ENCODE measurements around the gene PBRM1.

Gene PBRM1

DNA sequence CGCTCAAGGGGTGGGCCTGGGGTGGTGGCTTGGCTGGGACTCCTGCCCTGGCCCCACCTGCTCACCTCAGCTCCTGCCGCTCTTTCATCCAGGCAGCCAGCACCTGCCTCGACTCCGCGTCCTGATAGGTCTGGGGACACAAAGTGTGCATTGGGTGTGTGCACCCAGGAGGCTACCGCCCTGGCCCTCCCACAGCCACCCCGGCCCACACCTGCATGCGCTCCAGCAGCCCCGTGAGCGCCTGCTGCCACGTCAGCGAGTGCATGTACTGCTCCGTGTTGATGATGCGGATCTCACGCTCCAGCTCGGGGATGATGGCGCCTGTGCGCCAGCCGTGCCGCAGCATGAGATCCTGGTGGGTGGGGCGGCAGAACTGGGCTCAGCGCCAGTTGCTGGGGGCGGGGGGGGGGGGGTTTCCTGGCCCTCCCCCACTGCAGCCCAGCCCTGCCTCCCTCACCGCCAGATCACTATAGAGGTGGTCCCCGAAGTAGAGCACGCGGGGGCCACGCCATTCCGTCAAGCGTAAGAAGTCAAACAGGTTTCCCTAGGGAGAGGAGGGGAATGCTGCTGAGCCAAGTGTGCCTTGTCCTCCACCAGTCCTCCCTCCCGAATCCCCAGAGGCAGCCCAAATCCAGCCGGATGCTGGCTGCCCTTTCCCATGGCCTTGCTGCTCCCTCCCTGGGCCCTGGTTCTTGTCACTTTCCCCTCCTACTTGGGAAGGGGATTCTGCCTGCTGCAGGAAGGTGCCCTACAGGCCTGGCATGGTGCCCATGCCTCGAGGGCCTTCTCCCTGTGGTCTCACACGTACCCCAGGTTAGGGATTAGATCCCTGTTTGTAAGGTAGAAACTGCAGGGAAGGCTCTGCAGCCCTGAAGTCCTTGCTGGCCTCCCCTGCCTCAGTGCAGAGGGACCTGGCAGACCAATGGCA lies 160.7 kb downstream of the PBRM1 start:
- no peak for DNase-seq (ENCODE audit: low spot score)

DNA sequence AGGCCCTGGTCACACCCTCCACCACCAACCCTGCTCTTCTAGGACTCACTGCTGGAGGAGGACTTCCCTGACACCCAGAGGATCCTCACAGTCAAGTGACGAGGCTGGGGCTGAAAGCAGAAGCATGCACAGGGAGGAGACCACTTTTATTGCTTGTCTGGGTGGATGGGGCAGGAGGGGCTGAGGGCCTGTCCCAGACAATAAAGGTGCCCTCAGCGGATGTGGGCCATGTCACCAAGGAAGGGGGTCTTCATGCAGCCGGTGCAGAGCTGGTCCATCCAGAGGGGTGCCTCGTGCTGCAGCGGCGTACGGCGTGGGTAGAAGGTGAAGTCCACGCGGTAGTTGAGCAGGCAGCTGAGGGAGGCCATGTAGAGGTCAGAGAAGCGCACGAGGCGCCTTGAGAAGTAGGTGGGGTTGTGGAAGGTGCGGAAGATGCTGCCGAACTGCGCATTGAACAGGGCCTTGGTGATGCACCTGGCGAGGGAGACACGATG lies 161.4 kb downstream of the PBRM1 start:
- no peak for DNase-seq (ENCODE audit: low spot score)

DNA sequence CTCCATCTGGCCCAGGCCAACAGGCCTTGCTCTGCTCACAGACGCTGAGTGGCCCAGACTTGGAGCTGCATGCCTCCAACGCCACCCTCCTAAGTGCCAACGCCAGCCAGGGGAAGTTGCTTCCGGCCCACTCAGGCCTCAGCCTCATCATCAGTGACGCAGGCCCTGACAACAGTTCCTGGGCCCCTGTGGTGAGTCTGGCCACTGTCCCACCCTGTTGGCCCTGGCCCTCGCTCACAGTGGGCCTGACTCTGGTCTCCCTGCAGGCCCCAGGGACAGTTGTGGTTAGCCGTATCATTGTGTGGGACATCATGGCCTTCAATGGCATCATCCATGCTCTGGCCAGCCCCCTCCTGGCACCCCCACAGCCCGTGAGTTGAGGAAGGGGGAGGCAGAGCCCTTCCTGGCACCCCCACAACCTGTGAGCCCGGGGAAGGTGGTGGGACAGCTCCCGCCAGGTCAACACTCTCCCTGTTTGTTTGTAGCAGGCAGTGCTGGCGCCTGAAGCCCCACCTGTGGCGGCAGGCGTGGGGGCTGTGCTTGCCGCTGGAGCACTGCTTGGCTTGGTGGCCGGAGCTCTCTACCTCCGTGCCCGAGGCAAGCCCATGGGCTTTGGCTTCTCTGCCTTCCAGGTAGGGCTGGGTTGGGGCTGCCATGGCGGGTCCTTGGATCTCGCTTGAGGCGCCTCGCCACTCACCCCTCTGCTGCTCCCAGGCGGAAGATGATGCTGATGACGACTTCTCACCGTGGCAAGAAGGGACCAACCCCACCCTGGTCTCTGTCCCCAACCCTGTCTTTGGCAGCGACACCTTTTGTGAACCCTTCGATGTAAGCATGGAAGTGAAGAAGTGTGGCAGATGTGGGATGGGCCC lies 162.1 kb downstream of the PBRM1 start:
- DNase-seq (ENCODE audit: low spot score), result no peak

DNA sequence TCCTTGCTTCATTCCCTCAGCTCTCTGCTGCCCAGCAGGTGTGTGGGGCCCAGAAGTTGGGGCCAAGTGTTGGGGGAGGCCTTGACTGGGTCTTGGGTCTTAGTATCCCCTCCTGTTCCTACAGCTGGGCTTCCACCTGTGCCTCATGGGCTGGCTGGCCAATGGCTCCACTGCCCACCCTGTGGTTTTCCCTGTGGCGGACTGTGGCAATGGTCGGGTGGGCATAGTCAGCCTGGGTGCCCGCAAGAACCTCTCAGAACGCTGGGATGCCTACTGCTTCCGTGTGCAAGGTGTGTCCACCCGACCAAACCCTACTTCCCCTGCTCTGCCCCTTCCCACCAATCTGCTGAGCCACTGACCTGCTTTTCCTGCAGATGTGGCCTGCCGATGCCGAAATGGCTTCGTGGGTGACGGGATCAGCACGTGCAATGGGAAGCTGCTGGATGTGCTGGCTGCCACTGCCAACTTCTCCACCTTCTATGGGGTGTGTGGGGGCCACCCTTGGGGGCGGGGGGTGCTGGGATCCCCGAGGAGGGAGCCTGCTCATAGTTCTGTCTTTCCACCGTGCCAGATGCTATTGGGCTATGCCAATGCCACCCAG lies 163.0 kb downstream of the PBRM1 start:
- DNase-seq (ENCODE audit: low spot score), result no peak

DNA sequence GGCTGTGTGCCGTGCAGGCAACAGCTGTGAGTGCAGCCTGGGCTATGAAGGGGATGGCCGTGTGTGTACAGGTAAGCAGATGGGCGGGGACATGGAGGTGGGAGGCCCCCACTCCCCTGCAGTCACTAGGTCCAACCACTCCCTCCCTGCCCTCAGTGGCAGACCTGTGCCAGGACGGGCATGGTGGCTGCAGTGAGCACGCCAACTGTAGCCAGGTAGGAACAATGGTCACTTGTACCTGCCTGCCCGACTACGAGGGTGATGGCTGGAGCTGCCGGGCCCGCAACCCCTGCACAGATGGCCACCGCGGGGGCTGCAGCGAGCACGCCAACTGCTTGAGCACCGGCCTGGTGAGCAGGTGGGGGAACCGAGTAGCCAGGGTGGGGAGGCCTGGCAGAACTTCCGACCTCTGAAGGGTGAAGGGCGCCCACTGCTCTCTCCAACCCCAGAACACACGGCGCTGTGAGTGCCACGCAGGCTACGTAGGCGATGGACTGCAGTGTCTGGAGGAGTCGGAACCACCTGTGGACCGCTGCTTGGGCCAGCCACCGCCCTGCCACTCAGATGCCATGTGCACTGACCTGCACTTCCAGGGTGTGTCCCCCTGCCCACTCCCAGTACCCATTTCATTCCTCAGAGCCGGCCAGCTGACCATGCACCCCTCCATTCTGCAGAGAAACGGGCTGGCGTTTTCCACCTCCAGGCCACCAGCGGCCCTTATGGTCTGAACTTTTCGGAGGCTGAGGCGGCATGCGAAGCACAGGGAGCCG lies 163.6 kb downstream of the PBRM1 start:
- no peak for DNase-seq (ENCODE audit: low spot score)

DNA sequence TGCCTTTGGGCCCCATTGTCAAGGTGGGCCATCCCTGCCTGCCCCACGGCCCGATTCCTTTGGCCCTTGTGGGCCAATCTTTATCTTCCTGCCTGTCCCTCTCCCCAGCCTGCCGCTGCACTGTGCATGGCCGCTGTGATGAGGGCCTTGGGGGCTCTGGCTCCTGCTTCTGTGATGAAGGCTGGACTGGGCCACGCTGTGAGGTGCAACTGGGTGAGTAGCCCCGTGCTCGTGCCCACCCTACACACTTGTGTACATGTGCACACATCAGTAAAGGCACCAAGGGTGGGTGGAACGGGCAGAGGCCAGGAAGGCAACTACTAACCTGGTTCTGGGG lies 164.3 kb downstream of the PBRM1 start:
- no peak for DNase-seq (ENCODE audit: low spot score)

DNA sequence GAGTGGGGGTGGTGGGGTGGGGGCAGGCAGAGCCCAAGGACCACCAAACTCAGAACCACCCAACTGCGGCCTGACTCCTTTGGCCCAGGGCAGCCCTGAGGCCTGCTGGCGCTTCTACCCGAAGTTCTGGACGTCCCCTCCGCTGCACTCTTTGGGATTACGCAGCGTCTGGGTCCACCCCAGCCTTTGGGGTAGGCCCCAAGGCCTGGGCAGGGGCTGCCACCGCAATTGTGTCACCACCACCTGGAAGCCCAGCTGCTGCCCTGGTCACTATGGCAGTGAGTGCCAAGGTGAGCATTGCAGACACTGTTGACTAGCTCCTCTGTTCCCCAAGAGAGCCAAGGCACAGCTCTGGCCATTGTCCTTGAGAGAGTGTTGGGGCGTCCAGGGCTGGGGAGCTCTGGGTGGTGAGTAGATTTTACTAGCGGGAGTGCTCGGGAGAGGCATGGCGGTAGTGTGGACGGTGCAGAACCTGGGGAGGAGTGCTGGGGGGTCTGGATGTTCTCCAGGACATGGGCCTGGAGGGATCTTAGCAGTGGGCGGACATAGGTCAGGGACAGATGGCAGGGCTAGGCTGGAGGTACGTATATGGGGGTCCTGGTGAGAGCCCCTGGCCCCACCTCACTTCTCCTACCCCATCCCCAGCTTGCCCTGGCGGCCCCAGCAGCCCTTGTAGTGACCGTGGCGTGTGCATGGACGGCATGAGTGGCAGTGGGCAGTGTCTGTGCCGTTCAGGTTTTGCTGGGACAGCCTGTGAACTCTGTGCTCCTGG lies 164.8 kb downstream of the PBRM1 start:
- DNase-seq (ENCODE audit: low spot score), result no peak

DNA sequence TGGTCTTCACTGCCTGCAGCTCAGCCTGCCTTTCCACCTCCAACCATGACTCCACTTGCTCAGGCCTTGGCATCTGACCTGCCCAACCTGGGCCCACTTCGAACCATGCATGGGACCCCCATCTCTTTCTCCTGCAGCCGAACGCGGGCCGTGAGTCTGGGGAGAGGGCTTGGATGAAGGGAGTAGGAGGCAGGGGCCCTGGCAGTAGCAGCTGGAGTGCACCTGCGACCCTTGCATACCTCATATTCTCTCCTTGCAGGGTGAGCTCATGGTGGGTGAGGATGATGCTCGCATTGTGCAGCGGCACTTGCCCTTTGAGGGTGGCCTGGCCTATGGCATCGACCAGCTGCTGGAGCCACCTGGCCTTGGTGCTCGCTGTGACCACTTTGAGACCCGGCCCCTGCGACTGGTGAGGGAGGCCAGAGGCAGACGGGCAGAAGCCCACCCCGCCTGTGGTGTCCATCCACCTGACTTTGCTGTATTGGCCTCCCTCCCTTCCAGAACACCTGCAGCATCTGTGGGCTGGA lies 165.5 kb downstream of the PBRM1 start:
- DNase-seq (ENCODE audit: low spot score), result no peak

DNA sequence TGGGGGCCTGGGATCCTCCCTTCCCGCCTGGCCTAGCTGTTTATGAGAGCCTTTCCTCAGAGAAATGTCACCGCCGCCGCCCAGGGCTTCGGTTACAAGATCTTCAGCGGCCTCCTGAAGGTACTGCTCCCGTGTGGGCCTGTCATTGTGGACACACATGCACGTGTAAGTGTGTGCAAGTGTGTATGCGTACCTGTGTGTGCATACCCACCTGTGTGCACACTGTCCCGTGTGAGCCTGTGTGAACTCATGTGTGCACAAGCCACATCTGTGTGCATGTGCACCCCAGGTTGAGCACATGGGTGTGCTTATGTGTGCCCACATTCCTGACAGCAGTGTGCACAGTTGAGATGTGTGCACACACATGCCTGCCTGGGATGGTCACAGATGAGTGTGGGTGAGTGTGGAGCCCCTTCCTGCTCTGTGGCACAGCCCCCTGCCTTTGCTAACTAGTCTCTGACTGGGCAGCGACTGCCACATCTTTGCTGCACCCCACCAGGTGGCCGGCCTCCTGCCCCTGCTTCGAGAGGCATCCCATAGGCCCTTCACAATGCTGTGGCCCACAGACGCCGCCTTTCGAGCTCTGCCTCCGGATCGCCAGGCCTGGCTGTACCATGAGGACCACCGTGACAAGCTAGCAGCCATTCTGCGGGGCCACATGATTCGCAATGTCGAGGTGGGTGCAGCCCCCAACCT lies 166.1 kb downstream of the PBRM1 start:
- no peak for DNase-seq (ENCODE audit: low spot score)

DNA sequence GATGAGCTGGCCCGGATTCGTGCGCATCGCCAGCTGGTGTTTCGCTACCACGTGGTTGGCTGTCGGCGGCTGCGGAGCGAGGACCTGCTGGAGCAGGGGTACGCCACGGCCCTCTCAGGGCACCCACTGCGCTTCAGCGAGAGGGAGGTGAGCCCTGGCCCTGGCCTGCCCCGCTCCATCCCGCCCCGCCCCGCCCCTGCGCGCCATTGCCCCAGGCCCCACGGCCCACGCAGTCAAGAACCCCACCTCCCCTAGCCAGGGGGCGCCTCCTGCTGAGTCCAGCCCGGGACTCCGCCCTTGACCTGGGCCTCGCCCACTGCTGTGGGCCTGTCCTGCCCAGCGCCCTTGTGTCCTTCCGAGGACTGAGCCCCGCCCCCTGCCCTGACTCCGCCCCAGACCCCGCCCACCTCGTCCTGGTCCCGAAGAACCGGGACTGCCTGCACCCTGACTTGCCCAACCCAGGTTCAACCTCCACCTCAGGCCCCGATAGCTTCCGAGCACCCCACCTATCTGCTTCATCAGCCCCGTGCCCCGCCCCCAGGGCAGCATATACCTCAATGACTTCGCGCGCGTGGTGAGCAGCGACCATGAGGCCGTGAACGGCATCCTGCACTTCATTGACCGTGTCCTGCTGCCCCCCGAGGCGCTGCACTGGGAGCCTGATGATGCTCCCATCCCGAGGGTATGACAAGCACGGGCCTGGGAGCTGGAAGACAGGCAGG lies 166.8 kb downstream of the PBRM1 start:
- no peak for DNase-seq (ENCODE audit: low spot score)

DNA sequence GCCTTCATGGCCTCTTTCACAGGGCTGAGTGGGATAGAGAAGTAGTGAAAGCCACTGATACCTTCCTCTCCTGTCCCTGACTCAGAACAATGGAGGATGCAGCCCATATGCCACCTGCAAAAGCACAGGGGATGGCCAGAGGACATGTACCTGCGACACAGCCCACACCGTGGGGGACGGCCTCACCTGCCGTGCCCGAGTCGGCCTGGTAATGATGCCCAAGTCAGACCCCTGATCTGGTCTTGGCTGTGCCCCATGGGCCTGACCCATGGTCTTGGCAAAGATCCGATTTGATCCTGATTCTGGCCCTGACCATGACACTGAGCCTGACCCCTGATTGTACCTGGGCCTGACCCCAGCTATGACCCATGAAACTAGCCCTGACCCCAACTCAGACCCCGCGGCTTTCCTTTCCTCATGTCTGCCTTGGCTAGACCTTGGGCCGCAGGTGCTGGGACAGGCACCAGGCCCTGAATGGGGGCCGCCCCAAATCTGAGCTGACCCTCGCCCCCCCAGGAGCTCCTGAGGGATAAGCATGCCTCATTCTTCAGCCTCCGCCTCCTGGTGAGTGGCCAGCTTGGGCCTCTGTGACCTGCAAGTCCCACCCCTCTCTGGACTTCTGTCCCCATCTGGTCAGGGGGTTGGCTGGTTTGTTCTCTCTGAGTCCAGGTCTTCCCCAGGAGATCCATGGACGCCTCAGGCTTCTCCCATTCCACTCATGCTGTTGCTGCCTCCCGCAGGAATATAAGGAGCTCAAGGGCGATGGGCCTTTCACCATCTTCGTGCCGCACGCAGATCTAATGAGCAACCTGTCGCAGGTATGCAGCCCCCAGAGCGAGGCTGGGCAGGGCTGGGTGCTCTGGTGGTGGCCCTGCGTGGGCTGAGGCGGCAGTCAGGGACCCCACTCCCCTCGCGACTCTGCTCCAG lies 167.7 kb downstream of the PBRM1 start:
- DNase-seq (ENCODE audit: low spot score), result no peak

DNA sequence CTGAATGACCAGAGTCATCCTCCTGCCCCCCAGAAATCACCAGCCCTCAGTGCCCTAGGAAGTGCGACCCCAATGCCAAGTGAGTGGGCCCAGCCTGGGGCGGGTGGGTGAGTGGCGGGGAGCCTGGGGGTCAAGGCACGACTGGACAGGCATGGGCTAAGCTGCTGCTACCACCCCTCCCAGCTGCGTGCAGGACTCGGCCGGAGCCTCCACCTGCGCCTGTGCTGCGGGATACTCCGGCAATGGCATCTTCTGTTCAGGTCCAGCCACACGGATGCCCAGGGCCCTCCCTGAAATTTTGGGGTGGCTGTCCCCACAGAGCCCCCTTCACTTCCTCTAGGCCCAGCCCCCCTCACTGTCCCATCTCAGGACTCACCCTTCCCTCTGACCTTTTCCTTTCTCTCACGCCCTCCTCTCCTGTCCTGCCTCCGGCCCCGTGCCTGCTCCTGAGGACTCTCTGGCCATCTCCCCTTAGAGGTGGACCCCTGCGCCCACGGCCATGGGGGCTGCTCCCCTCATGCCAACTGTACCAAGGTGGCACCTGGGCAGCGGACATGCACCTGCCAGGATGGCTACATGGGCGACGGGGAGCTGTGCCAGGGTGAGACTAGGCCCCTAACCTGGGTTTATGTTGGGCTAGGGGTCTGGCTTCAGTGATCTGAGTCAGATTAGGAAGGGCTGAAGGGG lies 169.1 kb downstream of the PBRM1 start:
- DNase-seq (ENCODE audit: low spot score), result no peak

DNA sequence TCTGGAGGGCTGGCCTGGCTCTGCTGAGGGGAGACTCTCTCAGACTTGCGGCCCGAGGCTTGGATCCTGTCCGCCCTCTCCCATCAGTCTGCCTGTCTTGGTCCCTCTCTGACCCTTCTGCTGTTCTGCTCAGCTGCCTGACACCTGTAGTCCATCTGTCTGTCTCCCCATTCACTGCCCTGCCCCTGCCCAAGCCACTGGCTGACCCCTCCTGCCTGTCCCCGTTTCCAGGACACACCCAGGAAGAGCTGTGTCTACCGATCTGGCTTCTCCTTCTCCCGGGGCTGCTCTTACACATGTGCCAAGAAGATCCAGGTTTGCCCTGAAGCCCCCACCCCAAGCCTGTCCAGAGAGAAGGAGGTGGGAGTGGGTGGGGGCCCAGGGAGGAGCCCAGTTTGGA lies 170.5 kb downstream of the PBRM1 start:
- no peak for DNase-seq (ENCODE audit: low spot score)

DNA sequence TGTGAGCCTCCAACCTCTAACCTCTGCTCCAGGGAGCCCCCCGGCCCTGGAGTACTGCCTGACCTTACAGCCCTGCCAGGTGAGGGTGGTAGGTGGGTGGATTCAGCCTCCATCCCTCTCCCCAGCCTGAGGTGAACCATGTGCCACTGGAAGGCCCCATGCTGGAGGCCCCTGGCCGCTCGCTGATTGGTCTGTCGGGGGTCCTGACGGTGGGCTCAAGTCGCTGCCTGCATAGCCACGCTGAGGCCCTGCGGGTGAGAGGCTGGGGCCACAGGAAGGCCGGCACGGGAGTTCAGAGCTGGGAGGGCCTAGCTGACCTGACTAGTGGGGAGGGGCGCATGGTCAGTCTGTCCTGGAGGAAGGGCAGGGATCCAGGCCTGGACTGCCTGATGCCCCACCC lies 171.1 kb downstream of the PBRM1 start:
- no peak for DNase-seq (ENCODE audit: low spot score)

DNA sequence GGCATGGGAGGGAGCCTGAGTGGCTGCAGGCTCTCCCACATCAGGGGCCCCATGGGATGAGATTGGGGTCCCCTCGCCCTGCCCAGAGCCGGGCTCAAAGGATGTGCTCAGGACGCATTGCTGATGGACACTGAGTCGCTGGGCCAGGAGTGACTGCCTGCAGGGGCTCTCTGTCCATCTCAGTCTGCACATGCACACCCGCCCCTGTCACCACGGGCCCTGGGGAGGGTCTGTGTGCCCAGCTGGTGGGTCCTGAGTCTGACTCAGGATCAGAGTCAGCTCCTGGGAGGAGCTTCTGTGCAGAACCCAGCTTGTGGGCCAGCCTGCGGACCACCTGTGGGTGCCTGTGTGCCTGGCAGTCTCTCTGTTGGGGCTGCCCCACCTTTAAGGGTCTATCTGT lies 172.4 kb downstream of the PBRM1 start:
- DNase-seq (ENCODE audit: low spot score), result no peak

DNA sequence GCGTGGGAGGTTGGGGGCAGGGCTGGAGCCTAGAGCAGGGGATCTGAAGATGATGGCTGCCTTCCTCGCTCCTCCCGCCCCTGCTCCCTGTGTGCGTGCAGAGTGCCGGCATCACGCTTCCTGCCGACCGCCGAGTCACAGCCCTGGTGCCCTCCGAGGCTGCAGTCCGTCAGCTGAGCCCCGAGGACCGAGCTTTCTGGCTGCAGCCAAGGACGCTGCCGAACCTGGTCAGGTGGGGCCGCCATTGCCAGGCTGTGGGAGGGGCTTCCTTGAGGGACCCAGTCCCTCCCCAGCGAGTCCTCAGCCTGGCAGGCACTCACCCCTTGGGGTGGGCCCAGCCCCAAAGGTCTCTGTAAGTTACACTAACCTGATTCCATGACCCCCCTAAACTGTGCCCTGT lies 173.0 kb downstream of the PBRM1 start:
- DNase-seq (ENCODE audit: low spot score), result no peak

DNA sequence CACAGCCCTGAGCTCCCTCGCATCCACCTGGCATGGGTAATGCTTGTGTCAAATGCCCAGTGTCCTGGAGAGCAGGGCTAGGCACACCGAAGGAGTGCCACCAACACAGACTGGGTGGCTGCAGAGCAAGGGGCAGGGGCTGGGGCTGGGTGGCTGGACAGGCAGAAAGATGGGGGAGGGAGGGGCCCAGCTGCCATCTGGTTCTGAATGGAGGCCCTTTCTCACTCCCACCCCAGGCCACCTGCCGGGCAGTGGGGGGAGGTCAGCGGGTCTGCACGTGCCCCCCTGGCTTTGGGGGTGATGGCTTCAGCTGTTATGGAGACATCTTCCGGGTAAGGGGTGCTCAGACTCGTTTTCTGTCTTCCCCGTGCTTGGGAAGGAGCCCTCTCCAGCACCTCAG lies 173.6 kb downstream of the PBRM1 start:
- no peak for DNase-seq (ENCODE audit: low spot score)

DNA sequence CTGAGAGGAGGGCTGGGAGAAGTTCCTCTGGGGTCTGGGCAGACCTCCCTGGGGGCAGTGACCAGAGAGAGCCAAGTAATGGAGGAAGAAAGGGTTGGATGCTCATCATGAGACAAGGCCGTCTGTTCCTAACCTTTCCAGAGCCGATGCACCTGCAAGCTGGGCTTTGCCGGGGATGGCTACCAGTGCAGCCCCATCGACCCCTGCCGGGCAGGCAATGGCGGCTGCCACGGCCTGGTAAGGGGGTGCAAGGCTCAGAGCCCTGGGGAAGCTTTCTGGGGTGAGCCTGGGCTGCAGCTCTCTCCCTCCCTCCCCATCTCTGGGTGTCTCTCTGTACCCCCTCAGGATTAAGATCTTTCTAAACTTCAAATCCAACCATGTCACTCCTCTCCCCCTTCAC lies 174.2 kb downstream of the PBRM1 start:
- no peak for DNase-seq (ENCODE audit: low spot score)
